ENCODE measurements around the gene RALY. TPM values are rescaled to one million over a fixed set of nuclear protein-coding genes. Genes with fewer than 3 reads are reported as not detected.

The RALY gene
- total RNA-seq, 4 donors from 2014 or later: 78.5 to 110 (median 86.6) TPM

GRCh38 chr20:34047010-34047687, 53.4 kb downstream of the RALY start:
- H3K36me3 ChIP-seq: no peaks in the 10 kb centered on the region
- no peak overlapping the region for H3K27ac ChIP-seq
- TF ChIP-seq CTCF (IDR thresholded peaks at IDR 0.05): no peak
- TF ChIP-seq EP300 (IDR thresholded peaks at IDR 0.05): no peak
- TF ChIP-seq POLR2A (IDR thresholded peaks at IDR 0.05): no peak
- peaks cover 26% of the 10 kb centered on the region for H3K4me1 ChIP-seq
- no peaks in the 10 kb centered on the region for H3K27me3 ChIP-seq
- no peaks in the 10 kb centered on the region for H3K9me3 ChIP-seq
- no peak overlapping the region for H3K4me3 ChIP-seq
- 97% methylated on average over 7 of the region's 7 CpGs for WGBS
- no peak for DNase-seq (ENCODE audit: low spot score in 2 of 2)

- WGBS: 68% methylated on average over 4 of the region's 4 CpGs
- Histone ChIP-seq H3K4me1 (peaks cover 29% of the 10 kb centered on the region), H3K36me3 (no peaks in the 10 kb centered on the region), H3K27me3 (no peaks in the 10 kb centered on the region), H3K4me3 (no peak overlapping the region), H3K27ac (no peak overlapping the region), H3K9me3 (no peaks in the 10 kb centered on the region)
- no peak for DNase-seq (ENCODE audit: low spot score in 2 of 2)
- TF ChIP-seq CTCF (IDR thresholded peaks at IDR 0.05): no peak
- TF ChIP-seq EP300 (IDR thresholded peaks at IDR 0.05): no peak
- TF ChIP-seq POLR2AphosphoS5 (IDR thresholded peaks at IDR 0.05): no peak
- TF ChIP-seq POLR2A (IDR thresholded peaks at IDR 0.05): no peak
These were observed 54.2 kb downstream of the RALY start for GRCh38 chr20:34047917-34048316.

- H3K36me3 ChIP-seq: no peaks in the 10 kb centered on the region
- no peak overlapping the region for H3K4me3 ChIP-seq
- DNase-seq (ENCODE audit: low spot score in 2 of 2): no peak
- H3K4me1 ChIP-seq: peaks cover 29% of the 10 kb centered on the region
- H3K9me3 ChIP-seq: no peaks in the 10 kb centered on the region
- H3K27me3 ChIP-seq: no peaks in the 10 kb centered on the region
- TF ChIP-seq POLR2AphosphoS5 (IDR thresholded peaks at IDR 0.05) (no peak), CTCF (IDR thresholded peaks at IDR 0.05) (no peak), EP300 (IDR thresholded peaks at IDR 0.05) (no peak), POLR2A (IDR thresholded peaks at IDR 0.05) (no peak)
- H3K27ac ChIP-seq: no peak overlapping the region
- 83% methylated on average over 1 of the region's 1 CpG for WGBS
These were observed 55.7 kb downstream of the RALY start for GRCh38 chr20:34049389-34049788.

- no peaks in the 10 kb centered on the region for H3K9me3 ChIP-seq
- 87% methylated on average over 4 of the region's 4 CpGs for WGBS
- H3K27me3 ChIP-seq: no peaks in the 10 kb centered on the region
- no peaks in the 10 kb centered on the region for H3K36me3 ChIP-seq
- H3K27ac ChIP-seq: no peak overlapping the region
- no peak for TF ChIP-seq EP300 (IDR thresholded peaks at IDR 0.05)
- no peak for TF ChIP-seq CTCF (IDR thresholded peaks at IDR 0.05)
- no peak for TF ChIP-seq POLR2A (IDR thresholded peaks at IDR 0.05)
- TF ChIP-seq POLR2AphosphoS5 (IDR thresholded peaks at IDR 0.05): no peak
- H3K4me1 ChIP-seq: peaks cover 31% of the 10 kb centered on the region
- H3K4me3 ChIP-seq: no peak overlapping the region
- no peak for DNase-seq (ENCODE audit: low spot score in 2 of 2)
These were observed 56.4 kb downstream of the RALY start for GRCh38 chr20:34049897-34050695.

GRCh38 chr20:34052414-34052813, 58.7 kb downstream of the RALY start:
- H3K27ac ChIP-seq: no peak overlapping the region
- no peaks in the 10 kb centered on the region for H3K27me3 ChIP-seq
- no peak for DNase-seq (ENCODE audit: low spot score in 2 of 2)
- TF ChIP-seq POLR2A (IDR thresholded peaks at IDR 0.05): no peak
- no peak for TF ChIP-seq CTCF (IDR thresholded peaks at IDR 0.05)
- TF ChIP-seq EP300 (IDR thresholded peaks at IDR 0.05): no peak
- no peak for TF ChIP-seq POLR2AphosphoS5 (IDR thresholded peaks at IDR 0.05)
- no peaks in the 10 kb centered on the region for H3K9me3 ChIP-seq
- 71% methylated on average over 2 of the region's 2 CpGs for WGBS
- H3K36me3 ChIP-seq: no peaks in the 10 kb centered on the region
- peaks cover 21% of the 10 kb centered on the region for H3K4me1 ChIP-seq
- no peak overlapping the region for H3K4me3 ChIP-seq

All from suprapubic skin (tissue), 4 donors.